ENCODE results near the gene MAN2A2.

Gene MAN2A2

GRCh38 chr15:90970274-90970673 lies 67.2 kb downstream of the MAN2A2 start:
- DNase-seq, result no peak

GRCh38 chr15:90972133-90972532 lies 69.0 kb downstream of the MAN2A2 start:
- no peak for DNase-seq
